ENCODE data around the gene ZNF554.

GRCh38 chr19:2798733-2799132 is 20.9 kb upstream of the ZNF554 start:
- TF ChIP-seq YY1 (IDR thresholded peaks at IDR 0.05; ENCODE audit: insufficient read depth, insufficient read length): no peak
- TF ChIP-seq ZNF274 (IDR thresholded peaks at IDR 0.05; ENCODE audit: low read depth, low read length): no peak
- TF ChIP-seq SUZ12 (IDR thresholded peaks at IDR 0.05; ENCODE audit: extremely low read depth, insufficient read depth, insufficient read length): no peak

Measured in NT2/D1 (cell line).